Superior temporal gyrus (tissue), 1 donor: ENCODE data around the gene SMPD3.
"Not testable (repeated sequence)": the region's sequence is repeated elsewhere in the genome, so short reads cannot be mapped to it uniquely, and the experiment has no call there.

ENCODE experiments used
- DNase-seq: peaks from one replicate; pipeline ENCODE4 v3.0.0-alpha.2; 2016; ENCODE audit errors: extremely low spot score

The SMPD3 gene

DNA sequence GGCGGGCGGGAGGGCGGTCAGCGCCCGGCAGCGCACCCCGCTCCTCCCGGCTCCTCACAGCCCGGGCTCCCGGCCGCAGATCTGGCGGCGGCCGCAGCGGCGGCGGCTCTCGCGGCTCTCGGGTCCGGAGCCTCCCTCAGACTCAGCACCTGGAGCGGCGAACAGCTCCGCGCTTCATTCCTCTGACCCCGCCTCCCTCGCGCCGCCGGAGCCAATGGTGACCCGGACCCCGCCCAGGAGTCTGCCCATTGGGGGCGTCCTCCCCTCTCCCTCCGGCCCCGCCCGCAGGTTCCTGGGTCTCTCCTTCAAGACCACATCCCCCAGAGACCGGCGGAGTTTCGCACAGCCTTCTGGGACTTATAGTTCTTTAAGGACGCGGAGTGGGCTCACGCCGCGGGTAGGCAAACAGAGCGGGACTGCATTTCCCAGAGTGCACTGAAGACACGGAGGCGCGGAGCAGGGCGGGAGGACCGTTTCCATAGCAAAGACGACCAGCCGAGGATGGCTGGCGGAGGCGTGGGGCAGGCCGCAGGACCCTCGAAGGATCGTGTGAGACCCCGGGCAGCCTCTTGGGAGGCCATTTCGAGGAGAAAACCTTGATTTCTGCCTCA, at the start of gene SMPD3:
TSS of gene SMPD3 (minus strand) at position 149 of the 611 bp plus-strand sequence. CDS start 76,327 bp downstream, outside the sequence.
- peak; percentile 99 for DNase-seq

DNA sequence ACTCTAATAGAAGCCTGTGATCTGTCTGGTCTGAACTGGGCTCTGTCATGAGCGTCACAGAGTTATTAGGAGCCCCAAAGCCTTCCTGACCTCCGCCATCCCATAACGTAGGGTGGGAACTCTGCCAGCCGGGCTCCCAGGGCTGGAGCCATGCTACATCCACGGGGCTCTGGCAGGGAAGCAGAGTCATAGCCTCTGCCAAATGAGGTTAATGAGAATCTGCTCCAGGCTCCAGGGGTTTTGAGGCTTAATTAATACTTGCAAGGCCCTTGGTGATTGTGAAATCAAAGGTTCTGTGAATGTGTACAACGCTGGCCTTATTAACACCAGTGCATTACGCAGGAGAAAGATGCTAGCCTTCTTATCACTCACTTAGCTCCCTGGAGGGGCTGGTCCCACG, 48.4 kb upstream of the SMPD3 start:
- DNase-seq: no peak

DNA sequence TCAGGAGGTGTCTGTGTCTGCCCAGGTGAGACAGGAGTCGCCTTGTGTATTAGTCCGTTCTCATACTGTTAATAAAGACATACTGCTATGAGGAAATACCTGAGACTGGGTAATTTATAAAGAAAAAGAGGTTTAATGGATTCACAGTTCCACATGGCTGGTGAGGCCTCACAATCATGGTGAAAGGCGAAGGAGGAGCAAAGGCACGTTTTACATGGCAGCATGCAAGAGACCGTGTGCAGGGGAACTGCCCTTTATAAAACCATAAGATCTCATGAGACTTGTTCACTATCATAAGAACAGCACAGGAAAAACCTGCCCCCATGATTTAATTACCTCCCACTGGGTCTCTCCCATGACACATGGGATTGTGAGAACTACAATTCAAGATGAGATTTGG, 46.0 kb upstream of the SMPD3 start:
- DNase-seq: not testable (repeated sequence)

DNA sequence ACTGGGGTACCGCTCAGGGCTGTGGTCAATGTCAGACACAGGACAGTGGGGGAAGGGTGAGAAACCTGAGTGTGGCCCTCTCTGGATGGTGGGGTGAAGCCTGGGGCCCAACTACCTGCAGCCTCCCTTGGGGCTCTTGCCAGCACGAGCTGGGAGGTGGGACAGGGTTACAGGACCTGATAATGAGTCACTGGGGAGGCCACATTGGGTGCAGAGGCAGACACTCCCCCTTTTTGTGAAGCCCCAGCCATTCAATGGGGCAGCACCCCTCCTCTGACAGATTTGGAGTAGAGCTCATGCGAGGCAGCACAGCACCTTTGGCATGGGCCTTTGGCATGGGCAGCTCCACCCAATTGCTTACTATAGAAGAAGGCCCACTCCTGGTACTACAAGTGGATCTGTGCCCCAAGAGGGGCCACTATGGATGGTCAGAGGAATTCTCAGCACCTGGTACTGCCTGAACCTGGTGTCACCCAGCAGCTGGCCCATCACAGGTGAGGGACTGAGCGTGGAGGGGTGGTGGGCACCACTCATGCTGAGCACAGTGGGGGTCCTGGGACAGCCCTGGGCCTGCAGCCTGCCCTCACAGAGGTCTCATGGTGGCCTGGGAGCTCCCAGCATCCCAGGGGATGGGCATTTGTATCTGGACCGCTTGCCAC, 45.2 kb upstream of the SMPD3 start:
- DNase-seq: no peak

DNA sequence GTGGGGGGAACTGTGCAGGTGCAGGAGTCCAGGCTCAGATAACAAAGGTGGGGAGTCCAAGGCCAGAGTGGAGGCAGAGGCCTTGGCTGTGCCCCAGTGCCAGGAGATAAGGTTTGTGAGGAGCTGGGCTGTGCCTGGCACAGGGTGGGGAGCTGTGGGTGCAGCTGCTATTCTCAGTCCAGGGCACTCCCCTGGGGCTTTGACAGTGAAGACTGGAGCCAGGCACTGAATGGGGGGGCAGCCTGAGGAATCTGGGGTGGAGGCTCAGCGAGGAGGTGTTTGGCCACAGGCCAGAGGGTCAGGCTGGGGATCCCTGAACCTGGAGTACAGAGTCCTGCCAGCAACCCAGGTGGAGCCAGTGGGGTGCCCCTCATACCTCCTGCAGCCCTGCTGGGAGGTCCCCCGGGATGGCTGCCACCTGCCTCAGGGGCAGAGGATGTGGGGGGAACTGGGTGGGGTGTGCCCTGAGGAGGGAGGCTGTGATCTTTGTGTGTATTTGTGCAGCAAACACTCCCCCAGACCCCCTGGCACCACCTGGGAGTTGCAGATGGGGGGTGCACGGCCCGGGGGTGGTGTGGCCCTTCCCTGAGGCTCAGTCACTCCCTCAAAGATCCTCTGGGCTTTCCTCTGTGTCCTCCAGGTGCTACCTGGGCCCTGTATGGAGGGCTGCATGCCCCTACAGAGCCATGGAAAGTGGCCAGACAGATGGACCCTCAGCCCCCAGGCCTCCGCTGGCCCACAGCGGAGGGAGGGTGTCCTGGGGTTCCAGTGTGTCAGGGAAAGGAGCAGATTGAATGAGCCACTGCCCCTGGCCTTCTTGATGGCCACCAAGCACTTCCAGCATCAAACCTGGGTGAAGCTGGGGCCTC, 44.5 kb upstream of the SMPD3 start:
- no peak for DNase-seq

DNA sequence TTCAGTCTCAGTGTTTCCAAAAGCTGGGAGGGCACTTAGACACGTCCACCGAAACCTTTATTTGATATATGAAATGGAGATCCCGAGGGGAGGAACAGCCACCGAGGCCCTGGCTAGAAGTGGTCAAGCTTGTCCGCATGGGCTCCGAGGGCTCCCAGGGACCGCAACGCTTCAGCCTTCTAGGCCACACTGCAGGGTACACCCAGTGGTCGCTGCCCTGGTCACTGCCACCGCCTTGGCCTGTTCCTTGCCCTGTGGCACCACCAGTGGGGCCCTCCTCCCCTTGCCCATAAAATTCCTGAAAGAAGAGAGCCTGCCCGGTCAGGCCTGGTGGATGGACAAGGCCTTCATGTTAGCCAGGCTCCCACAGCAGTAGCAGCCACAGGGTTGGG, 43.8 kb upstream of the SMPD3 start:
- DNase-seq: no peak

DNA sequence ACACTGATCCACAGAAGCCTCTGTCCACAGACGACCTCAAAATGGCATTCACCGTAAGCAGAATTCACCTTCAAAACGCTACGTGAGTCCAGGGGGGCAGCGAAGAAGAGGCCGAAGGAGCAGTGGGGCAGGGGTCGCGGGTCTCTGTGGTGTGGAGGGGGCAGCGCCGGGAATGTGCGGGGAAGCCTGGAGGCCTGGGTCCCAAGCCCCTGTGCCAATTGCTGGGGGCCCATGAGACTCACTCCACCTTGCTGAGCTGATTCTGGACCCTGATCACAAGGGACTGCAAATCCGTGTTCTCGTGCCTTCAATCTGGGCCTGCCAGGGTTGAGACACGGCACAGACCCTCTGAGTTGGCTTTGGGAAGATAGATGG, 43.3 kb upstream of the SMPD3 start:
- no peak for DNase-seq

DNA sequence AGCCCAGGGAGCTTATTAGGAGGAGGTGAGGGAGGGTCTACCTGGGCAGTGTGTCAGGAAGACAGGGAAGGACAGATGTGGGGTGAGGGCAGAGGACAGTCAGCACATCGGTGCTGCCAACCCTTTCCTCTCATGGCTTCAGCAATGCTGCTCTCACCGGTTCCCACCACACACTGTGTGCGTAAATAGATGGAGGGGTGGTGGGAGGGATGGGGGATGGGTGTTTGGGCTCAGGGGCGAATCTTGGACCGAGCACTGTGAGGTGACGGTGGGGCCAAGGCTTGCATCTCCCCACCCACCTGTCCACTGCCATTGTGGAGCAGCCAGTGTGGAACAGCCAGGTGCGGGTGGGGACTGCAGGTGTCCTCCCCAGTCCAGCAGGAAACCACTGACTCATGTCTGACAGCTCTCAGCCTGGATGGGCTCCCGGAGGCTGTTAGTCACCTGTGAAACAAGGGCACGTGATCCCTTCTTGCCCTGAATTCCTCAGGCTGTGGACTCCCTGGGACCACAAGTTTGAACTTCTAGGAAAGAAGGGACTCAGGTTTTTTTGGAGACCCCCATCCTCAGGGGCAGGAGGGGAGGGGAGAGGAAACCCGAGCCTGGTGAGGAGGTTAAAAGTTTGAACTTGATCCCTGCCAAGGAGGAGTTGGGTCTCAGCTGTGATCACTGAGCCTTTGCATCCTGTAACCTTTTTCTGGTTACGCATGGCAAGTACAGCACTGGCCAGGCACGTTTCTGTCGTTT, 42.7 kb upstream of the SMPD3 start:
- DNase-seq: no peak

DNA sequence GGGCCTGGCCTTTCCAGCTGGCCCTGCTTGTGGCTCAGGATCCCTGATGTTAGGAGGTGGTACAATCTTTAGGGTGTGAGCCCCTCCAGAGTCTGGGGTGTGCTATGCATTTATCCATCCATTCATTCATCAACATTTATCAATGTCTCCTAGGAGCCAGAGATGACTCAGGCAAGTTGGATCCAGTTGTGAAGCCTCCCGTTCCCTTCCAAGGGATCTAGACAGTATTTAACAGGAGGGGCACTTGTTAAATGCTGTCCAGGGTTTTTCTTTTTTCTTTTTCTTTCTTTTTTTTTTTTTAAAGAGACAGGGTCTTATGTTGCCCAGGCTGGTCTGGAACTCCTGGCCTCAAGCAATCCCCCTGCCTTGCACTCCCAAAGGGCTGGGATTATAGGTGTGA, 42.0 kb upstream of the SMPD3 start:
- no peak for DNase-seq

DNA sequence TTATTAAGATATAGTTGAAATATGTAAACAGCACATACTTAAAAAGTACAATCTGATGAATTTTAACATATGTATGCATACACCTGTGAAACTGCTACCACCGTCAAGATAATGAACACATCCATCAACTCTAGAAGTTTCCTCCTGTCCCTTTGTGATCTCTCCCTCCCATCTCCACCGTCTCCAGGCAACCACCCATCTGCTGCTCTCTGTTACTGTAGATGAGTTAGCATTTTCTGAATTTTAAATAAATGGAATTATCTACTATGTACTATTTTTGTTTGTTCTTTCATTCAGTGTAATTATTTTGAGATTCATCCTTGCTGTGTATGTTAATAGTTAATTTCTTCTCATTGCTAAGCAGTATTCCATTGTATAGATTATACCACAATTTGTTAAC, 40.2 kb upstream of the SMPD3 start:
- no peak for DNase-seq

DNA sequence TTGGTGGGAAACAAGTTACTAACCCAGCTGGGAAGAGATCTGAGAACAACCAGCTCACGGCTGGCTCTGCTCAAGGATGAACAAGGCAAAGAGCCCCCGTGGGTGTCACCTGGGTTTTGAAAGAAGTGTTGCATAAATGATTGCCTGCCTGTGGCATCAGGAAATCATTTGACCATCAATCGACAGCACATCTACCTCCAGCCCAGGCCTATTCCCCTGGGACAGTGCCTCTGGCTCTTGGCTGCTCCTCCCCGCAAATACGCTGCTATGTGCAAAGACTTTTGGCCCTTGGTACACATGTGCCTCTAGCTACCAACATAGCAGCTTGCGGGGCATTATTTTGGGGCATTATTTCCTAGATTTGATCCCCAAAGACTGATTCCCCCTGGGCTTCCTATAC, 39.4 kb upstream of the SMPD3 start:
- DNase-seq: no peak

DNA sequence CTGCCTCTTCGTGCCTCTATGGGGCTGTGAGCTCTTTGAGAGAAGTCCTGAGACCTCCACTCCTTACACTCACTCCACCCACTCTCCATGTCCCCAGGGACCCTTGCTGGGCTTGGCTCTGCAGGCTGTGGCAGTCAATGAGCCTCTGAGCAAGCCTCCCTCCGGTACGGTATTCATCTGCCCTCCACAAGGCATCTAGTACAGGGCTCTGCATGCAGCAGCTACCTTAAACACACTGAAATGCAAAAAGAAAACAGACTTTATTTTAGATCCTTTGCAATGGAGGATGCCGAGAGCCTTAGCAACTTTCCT, 38.9 kb upstream of the SMPD3 start:
- DNase-seq: no peak

DNA sequence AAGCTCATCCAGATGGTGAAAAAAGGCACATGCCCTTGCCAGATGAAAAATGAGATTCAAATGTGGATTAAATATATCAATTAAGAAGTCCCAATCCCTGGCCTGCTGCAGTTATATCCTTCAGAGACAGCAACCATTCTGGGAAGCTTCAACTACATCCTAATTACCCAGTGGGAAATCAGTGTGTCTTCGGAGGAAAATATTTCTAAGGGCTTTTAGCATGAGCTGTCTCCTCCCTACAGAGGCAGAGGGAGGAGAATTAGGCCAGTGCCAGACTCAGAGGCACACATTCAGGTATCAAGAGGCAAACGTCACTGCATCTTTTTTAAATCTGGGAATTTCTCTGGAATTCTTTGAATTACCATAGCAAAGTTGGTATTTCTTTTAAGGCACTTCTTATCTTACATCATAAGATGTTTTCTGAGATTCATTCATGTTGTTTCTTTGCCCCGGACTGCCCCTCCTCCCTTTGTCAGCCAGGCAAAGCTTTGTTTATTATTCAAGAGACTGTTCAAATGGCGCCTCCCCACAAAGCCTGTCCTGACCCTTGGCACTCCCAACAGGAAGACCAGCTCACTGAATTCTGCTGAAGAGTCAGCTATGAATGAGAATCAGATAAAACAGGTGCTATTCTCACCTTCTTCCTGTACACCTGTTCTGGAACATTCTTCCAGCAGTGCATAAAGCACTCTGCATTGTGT, 38.3 kb upstream of the SMPD3 start:
- no peak for DNase-seq

DNA sequence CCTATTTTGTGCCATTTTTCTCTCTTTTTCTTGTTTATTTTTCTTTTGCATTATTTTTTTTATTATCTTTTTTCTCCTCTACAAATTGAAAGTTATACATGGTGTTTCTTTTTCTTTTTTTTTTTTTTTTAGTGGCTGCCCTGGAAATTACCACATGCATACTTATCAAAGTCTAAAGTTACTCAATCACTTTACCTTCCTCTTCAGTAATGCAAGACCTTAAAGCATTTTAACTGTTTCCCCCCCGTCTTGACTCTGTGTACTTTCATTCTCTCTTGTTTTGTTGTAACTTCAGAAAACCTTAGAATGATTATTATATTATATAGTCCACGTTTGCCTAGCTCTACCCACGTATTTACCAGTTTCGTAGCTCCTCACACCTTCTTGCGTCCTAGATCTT, 33.3 kb upstream of the SMPD3 start:
- no peak for DNase-seq

DNA sequence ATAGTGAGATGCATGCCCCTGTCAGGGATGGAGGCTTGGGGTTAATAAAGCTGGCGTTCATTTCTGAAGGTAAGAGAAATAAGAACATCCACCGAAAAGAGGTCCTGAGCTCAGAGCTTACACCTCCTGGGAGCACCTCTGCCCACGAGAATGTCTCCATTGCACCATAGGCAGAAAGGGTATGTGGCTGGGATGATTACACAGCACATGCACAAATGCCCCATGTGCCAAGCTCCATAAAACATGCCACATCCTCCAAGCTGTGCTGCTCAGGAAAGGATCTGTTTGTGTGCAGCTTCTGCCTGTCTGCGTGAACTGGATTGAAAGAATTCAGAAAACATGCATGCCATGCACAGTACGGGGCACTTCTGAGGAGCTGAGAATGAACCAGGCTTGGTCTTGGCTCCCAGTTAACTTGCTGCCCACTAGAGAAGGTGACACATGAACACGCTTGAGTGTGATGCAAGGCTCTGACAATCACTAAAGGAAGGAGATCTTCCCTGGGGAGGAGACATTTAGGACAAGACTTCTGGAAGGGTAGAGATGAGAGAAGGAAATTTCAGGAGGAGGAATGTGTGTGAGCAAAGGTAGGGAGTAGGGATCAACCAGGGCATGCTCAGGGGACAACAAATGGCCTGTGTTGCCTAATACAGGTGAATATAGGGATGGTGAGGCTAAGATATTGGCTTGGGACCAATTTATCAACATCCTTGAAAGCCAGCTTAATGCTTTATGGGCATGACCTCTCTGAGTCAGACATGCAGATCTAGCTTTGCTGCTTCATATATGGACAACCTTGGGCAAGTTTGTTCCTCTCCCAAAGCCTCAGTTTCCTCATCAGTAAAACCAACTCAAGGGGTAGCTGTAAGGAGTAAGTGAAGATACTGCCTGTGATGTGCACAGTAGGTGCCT, 32.0 kb upstream of the SMPD3 start:
- no peak for DNase-seq

DNA sequence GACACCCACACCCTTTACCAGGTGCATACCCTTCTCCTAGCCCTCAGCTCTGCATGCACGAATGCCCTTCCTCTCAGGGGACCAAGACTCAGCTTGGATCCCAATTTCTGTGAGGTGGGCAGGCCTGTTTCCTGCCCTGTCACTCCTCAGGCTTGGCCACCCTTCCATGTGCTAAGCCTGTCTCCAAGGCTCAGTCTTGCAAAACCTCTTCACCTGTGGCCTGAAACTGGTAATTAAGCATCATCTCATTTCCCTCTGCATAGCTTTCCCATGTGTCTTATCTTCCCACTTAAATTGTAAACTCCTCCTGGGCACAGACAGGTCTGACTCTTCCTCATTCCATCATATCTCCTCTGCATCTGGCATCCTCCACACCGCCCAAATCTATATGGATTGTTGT, 31.0 kb upstream of the SMPD3 start:
- no peak for DNase-seq

DNA sequence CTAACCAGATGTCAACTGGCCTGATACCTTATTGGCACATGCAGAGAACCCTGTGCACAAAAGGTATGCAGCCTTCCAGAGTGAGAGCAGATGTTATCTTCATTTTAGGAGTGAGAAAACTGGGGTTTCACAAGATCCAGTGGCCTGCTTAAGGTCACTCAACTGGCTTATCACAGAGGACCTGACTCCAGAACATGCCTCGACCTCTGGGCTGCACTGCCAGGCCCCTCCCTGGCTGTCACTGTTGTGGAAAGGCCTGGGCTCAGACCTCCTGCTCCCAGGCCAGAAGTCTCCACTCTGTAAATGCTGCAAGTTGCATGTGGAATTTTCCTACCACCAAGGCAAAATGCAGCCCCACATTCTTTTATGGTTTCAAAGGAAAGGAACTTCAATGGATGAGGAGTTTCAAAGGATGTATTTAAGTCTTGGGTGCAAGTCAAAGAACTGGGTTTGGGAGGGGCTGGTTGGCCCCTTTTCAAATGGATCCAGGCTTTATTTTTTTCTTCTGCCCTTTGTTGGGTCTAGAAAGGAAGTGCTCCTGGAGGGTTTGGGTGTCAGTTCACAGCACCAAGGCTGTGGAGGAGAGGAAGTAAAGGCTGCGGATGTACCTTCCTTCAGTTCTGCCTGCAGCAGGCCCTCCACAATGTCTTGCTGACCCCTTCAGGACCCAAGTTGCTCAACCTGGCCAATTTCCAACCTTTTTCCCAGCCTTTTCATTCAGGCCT, 30.4 kb upstream of the SMPD3 start:
- no peak for DNase-seq

DNA sequence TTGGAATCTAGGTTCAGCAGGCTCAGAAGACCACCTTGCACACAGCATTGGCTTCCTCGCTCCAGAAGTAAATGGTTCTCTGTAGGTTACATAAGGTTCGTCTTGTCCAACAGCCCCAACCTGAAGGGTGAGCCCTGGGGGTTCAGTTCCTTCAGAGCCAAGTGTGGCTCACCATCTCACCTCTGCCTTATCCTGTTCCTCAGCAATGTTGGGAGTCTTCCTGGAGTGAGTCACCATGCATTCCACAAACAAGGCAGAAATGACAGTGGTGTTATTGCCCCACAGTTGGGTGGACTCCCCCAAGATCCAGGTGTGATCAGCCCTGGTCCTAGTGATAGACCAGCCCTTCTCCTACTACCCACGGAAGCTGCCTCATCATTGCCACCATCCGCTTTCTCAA, 26.8 kb upstream of the SMPD3 start:
- DNase-seq: no peak

DNA sequence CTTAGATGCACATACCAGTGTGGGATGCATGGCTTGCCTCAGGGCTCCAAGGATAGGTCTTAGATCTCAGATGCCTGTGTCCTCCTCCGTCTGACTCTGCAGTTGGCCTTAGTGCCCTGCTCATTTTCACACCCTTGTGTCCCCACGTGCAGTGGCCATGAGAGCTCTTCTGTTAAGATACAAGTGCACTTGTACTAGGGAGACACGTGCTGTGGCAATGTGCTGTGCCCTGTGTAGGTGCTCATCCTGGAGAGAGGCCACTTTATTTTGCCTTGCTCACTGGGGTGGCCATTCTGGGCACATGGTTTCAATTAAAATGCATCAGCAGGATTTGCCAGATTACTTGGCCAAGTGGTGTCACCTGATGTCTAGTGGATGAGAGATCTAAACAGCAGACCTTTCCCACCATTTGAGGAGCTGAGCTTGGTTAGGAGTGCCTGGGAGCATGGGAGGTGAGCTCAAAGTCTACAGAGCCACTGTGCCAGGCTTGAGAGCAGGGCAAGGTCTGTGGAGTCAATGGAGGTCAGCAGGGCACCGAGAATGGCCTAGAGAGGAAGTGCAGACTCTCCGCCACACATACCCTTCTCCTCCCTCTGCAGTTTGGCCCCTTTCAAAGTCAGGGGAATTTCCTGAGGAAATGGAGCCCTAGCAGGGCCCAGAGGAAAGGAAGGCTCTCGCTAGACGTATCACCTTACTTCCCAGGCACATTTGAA, 25.2 kb upstream of the SMPD3 start:
- DNase-seq: no peak
